Tibial artery (tissue), 4 donors: ENCODE measurements around the gene DIAPH3.

Experiments
- DNase-seq, 2 donors: peaks; one replicate each; pipeline ENCODE4 v3.0.0-alpha.2; 2019
- H3K27ac ChIP-seq, 2 donors: fragments of 200-600 bp; sonication (generic) in 1 of 2; 1 replicate in 1 of 2; 2 replicates in 1 of 2; pipeline ENCODE4 v1.5.1; 2018 to 2019; ENCODE audit warnings: mild to moderate bottlenecking in 1 of 2
- H3K27me3 ChIP-seq, 2 donors: fragments of 200-600 bp; sonication (generic) in 1 of 2; one replicate each; pipeline versions ENCODE4 v1.5.1 to v1.6.0; 2016 to 2019
- H3K36me3 ChIP-seq, 3 donors: fragments of 200-600 bp; sonication (generic) in 2 of 3; one replicate each; pipeline ENCODE4 v1.5.1; 2016 to 2019; ENCODE audit warnings: mild to moderate bottlenecking in 2 of 3
- H3K4me1 ChIP-seq, 4 donors: fragments of 200-600 bp; sonication (generic) in 2 of 4; 1 replicate in 3 of 4; 2 replicates in 1 of 4; pipeline ENCODE4 v1.5.1; 2016 to 2019
- H3K4me3 ChIP-seq, 2 donors: fragments of 200-600 bp; sonication (generic) in 1 of 2; 1 replicate in 1 of 2; 2 replicates in 1 of 2; pipeline ENCODE4 v1.5.1; 2018 to 2019; ENCODE audit warnings: mild to moderate bottlenecking in 2 of 2
- H3K9me3 ChIP-seq, 3 donors: fragments of 200-600 bp; sonication (generic) in 1 of 3; one replicate each; pipeline ENCODE4 v1.5.1; 2016 to 2019
- CTCF ChIP-seq, 2 experiments: fragments of 200-600 bp in 1 of 2; fragments of 450-650 bp in 1 of 2; IDR thresholded peaks; one replicate each; pipeline ENCODE4 v1.5.1; 2017 to 2019; ENCODE audit warnings: antibody characterized with exemption in 2 of 2, mild to moderate bottlenecking in 1 of 2, moderate library complexity in 1 of 2
- intact Hi-C: fragments of 100-400 bp; cut with DNase I; formaldehyde crosslinking; loops from one replicate; pipeline ENCODE4 v1.15.0; 2023; ENCODE audit warnings: low total_unique reads

DIAPH3 gene

GRCh38 chr13:59641817-59642216 is 521.9 kb downstream of the DIAPH3 start:
- intact Hi-C loops: no loop called here
- H3K27ac ChIP-seq: no peak overlapping the region
- H3K36me3 ChIP-seq: no peaks in the 10 kb centered on the region
- DNase-seq: no peak
- no peaks in the 10 kb centered on the region for H3K4me1 ChIP-seq
- TF ChIP-seq CTCF (IDR thresholded peaks at IDR 0.05): no peak
- H3K9me3 ChIP-seq: no peaks in the 10 kb centered on the region
- H3K4me3 ChIP-seq: no peak overlapping the region
- no peaks in the 10 kb centered on the region for H3K27me3 ChIP-seq

- TF ChIP-seq CTCF (IDR thresholded peaks at IDR 0.05): no peak
- no peaks in the 10 kb centered on the region for H3K4me1 ChIP-seq
- intact Hi-C loops: no loop called here
- H3K9me3 ChIP-seq: no peaks in the 10 kb centered on the region
- H3K27me3 ChIP-seq: no peaks in the 10 kb centered on the region
- no peak for DNase-seq
- no peak overlapping the region for H3K4me3 ChIP-seq
- H3K27ac ChIP-seq: no peak overlapping the region
- no peaks in the 10 kb centered on the region for H3K36me3 ChIP-seq
These were observed 522.5 kb downstream of the DIAPH3 start for GRCh38 chr13:59641261-59641660.

- no peaks in the 10 kb centered on the region for H3K9me3 ChIP-seq
- intact Hi-C loops: no loop called here
- no peaks in the 10 kb centered on the region for H3K27me3 ChIP-seq
- no peaks in the 10 kb centered on the region for H3K36me3 ChIP-seq
- no peak overlapping the region for H3K27ac ChIP-seq
- H3K4me3 ChIP-seq: no peak overlapping the region
- H3K4me1 ChIP-seq: no peaks in the 10 kb centered on the region
- no peak for TF ChIP-seq CTCF (IDR thresholded peaks at IDR 0.05)
- DNase-seq: no peak
These were observed 525.3 kb downstream of the DIAPH3 start for GRCh38 chr13:59638404-59638803.

- no peak for DNase-seq
- H3K9me3 ChIP-seq: no peaks in the 10 kb centered on the region
- H3K4me3 ChIP-seq: no peak overlapping the region
- H3K4me1 ChIP-seq: no peaks in the 10 kb centered on the region
- no peaks in the 10 kb centered on the region for H3K36me3 ChIP-seq
- no peak overlapping the region for H3K27ac ChIP-seq
- no peak for TF ChIP-seq CTCF (IDR thresholded peaks at IDR 0.05)
- intact Hi-C loops: no loop called here
- no peaks in the 10 kb centered on the region for H3K27me3 ChIP-seq
These were observed 528.1 kb downstream of the DIAPH3 start for GRCh38 chr13:59635589-59635988.

- no peak overlapping the region for H3K27ac ChIP-seq
These were observed 530.4 kb downstream of the DIAPH3 start for GRCh38 chr13:59633290-59633689.

More at GRCh38 chr13:59633290-59633689, 530.4 kb downstream of the DIAPH3 start:
- TF ChIP-seq CTCF (IDR thresholded peaks at IDR 0.05): no peak
- intact Hi-C loops: no loop called here
- no peak for DNase-seq
- no peak overlapping the region for H3K4me3 ChIP-seq
- H3K4me1 ChIP-seq: no peaks in the 10 kb centered on the region
- H3K9me3 ChIP-seq: no peaks in the 10 kb centered on the region
- no peaks in the 10 kb centered on the region for H3K36me3 ChIP-seq
- H3K27me3 ChIP-seq: no peaks in the 10 kb centered on the region
